Progenitor cell of endocrine pancreas (in vitro differentiated cells): ENCODE measurements around the gene CLTCL1. TPM values are rescaled to one million over a fixed set of nuclear protein-coding genes. Genes with fewer than 3 reads are reported as not detected.

Experiments used
- DNase-seq: peaks from one replicate; pipeline ENCODE4 v3.0.0; 2021; ENCODE audit warnings: low spot score; ENCODE audit not compliant: unreplicated experiment
- H3K27ac Mint-ChIP-seq: 2 replicates; pipeline ENCODE4 v1.8.0; 2021; ENCODE audit warnings: mild to moderate bottlenecking, moderate library complexity, mixed read lengths
- H3K27me3 Mint-ChIP-seq: 2 replicates; pipeline ENCODE4 v1.8.0; 2021; ENCODE audit warnings: mixed read lengths
- H3K36me3 Mint-ChIP-seq: 2 replicates; pipeline ENCODE4 v1.8.0; 2022; ENCODE audit warnings: mixed read lengths; ENCODE audit not compliant: insufficient read depth
- H3K4me1 Mint-ChIP-seq: 2 replicates; pipeline ENCODE4 v1.8.0; 2021; ENCODE audit warnings: low read depth, mixed read lengths
- H3K4me3 Mint-ChIP-seq: 2 replicates; pipeline ENCODE4 v1.8.0; 2021; ENCODE audit warnings: low read depth, mild to moderate bottlenecking, moderate library complexity, mixed read lengths
- H3K9me3 Mint-ChIP-seq: 2 replicates; pipeline ENCODE4 v1.8.0; 2021; ENCODE audit warnings: low read depth, mixed read lengths
- total RNA-seq: library from RNA; stranded (reverse); gene quantifications from 2 replicates; pipeline ENCODE4 v1.2.1, GENCODE V29; 2021
- TF ChIP-seq, protein P1 (sequence below): fragments of 200-600 bp; sonication (generic); IDR thresholded peaks from one replicate; pipeline ENCODE4 v1.5.0; 2021; ENCODE audit warnings: antibody characterized with exemption, mild to moderate bottlenecking; ENCODE audit not compliant: unreplicated experiment

Gene CLTCL1
- total RNA-seq, 1 donor from 2014 or later = 6.6 TPM

DNA sequence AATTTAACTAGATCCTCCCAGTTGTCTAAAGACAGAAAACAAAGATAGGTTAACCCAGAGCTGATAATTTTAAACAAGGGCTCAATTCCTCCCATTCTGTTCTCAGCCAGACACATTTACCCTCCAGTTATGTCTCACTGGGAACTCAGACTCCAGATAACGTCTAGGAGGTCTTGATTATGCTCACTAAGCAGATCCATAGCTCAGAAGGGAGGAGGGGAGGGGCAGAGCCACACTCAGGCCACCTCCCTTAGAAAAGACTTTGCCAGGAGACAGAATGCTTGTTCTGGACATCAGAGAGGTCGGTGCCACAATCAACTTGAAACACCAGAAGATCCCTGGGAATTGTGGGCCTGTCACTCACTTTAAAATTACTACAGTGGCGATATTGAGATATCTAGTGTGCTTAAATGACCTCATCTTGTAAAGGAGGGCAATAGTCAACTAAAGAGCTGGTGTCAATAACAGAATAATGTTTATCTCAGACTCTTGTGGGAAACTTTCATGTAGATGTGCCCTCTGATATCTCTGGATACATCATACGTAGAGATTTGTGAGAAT is 83.2 kb downstream of the CLTCL1 start:
- no peak overlapping the region for H3K4me3 Mint-ChIP-seq
- H3K4me1 Mint-ChIP-seq = no peaks in the 10 kb centered on the region
- no peaks in the 10 kb centered on the region for H3K9me3 Mint-ChIP-seq
- no peak for DNase-seq
- no peaks in the 10 kb centered on the region for H3K36me3 Mint-ChIP-seq
- H3K27me3 Mint-ChIP-seq = no peaks in the 10 kb centered on the region
- TF ChIP-seq, protein P1, sequence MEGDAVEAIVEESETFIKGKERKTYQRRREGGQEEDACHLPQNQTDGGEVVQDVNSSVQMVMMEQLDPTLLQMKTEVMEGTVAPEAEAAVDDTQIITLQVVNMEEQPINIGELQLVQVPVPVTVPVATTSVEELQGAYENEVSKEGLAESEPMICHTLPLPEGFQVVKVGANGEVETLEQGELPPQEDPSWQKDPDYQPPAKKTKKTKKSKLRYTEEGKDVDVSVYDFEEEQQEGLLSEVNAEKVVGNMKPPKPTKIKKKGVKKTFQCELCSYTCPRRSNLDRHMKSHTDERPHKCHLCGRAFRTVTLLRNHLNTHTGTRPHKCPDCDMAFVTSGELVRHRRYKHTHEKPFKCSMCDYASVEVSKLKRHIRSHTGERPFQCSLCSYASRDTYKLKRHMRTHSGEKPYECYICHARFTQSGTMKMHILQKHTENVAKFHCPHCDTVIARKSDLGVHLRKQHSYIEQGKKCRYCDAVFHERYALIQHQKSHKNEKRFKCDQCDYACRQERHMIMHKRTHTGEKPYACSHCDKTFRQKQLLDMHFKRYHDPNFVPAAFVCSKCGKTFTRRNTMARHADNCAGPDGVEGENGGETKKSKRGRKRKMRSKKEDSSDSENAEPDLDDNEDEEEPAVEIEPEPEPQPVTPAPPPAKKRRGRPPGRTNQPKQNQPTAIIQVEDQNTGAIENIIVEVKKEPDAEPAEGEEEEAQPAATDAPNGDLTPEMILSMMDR = no peak
- no peak overlapping the region for H3K27ac Mint-ChIP-seq

DNA sequence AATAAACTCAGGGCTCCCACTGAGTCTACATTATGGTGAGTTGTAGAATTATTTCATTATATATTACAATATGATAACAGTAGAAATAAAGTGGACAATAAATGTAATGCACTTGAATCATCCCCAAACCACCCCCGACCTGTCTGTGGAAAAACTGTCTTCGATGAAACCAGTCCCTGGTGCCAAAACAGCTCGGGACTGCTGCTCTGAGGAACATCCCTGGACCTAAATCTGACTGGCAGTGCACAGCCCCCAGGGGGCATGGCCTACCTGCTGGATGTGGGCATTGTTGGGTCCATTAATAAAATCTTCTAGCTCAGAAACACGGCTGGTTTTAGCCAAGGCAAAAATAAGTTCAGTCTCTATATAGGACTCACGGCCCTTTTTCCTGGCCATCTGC is 83.6 kb downstream of the CLTCL1 start:
- Mint-ChIP-seq H3K36me3 (no peaks in the 10 kb centered on the region), H3K4me1 (no peaks in the 10 kb centered on the region), H3K27ac (no peak overlapping the region), H3K9me3 (no peaks in the 10 kb centered on the region), H3K27me3 (no peaks in the 10 kb centered on the region), H3K4me3 (no peak overlapping the region)
- no peak for DNase-seq
- TF ChIP-seq, protein P1 = no peak

DNA sequence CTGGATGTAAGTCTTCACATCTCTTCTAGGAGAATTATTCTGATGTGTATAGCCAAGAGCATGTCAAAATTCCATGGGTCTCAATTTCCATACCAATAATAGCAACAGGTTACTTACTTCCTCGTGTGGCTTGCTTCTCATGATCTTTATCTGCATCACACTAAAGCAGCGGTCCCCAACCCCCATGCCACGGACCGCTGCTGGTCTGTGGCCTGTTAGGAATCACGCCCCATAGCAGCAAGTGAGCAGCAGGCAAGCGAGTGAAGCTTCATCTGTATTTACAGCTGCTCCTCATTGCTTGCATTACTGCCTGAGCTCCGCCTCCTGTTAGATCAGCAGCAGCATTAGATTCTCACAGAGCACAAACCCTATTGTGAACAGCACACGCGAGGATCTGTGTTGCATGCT is 84.1 kb downstream of the CLTCL1 start:
- Mint-ChIP-seq H3K4me1 (no peaks in the 10 kb centered on the region), H3K27ac (no peak overlapping the region), H3K36me3 (no peaks in the 10 kb centered on the region), H3K4me3 (no peak overlapping the region), H3K27me3 (no peaks in the 10 kb centered on the region), H3K9me3 (peaks cover 3% of the 10 kb centered on the region)
- no peak for DNase-seq
- TF ChIP-seq, protein P1 = no peak

DNA sequence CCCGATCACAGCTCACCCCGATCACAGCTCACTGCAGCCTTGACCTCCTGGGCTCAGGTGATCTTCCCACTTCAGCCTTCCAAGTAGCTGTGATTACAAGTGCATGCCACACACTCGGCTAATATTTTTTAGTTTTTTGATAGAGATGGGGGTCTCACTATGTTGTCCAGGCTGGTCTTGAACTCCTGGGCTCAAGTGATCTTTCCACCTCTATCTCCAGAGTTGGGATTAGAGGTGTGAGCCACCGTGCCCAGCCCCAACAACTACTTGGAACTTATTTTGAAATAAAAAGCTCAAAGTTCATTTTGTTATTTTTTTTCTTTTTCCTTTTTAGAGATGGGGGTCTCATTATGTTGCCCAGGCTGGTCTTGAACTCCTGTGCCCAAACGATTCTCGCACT is 85.2 kb downstream of the CLTCL1 start:
- Mint-ChIP-seq H3K27me3 (no peaks in the 10 kb centered on the region), H3K9me3 (peaks cover 3% of the 10 kb centered on the region), H3K4me3 (no peak overlapping the region), H3K27ac (no peak overlapping the region), H3K4me1 (no peaks in the 10 kb centered on the region), H3K36me3 (no peaks in the 10 kb centered on the region)
- DNase-seq = no peak
- TF ChIP-seq, protein P1 = no peak

DNA sequence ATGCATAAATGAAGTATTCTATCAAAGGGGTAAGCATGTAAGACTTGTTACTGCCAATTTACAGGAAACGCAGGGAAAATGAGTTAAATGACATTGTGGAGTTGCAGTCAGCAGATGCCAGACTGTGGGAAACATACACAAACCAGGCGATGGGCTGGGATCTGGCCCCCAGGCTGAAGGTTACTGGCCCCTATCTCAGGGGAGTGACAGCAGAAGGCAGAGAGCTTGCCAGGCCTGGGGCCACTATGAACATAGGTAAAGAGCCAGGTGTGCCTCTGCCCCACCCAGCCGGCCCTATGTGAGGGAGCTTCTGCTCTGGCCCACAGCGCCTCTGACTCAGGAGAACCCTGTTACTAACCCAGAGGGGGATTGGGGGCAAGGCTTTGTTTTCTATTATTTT is 86.9 kb downstream of the CLTCL1 start:
- Mint-ChIP-seq H3K27ac (no peak overlapping the region), H3K4me1 (no peaks in the 10 kb centered on the region), H3K9me3 (peaks cover 3% of the 10 kb centered on the region), H3K27me3 (no peaks in the 10 kb centered on the region), H3K4me3 (no peak overlapping the region), H3K36me3 (no peaks in the 10 kb centered on the region)
- TF ChIP-seq, protein P1 = no peak
- DNase-seq = no peak
